ENCODE data around the gene OVCH2.
"Not testable (repeated sequence)": the region's sequence is repeated elsewhere in the genome, so short reads cannot be mapped to it uniquely, and the experiment has no call there.

Gene OVCH2, protein sequence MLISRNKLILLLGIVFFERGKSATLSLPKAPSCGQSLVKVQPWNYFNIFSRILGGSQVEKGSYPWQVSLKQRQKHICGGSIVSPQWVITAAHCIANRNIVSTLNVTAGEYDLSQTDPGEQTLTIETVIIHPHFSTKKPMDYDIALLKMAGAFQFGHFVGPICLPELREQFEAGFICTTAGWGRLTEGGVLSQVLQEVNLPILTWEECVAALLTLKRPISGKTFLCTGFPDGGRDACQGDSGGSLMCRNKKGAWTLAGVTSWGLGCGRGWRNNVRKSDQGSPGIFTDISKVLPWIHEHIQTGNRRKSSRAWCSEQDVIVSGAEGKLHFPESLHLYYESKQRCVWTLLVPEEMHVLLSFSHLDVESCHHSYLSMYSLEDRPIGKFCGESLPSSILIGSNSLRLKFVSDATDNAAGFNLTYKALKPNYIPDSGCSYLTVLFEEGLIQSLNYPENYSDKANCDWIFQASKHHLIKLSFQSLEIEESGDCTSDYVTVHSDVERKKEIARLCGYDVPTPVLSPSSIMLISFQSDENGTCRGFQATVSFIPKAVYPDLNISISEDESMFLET

DNA sequence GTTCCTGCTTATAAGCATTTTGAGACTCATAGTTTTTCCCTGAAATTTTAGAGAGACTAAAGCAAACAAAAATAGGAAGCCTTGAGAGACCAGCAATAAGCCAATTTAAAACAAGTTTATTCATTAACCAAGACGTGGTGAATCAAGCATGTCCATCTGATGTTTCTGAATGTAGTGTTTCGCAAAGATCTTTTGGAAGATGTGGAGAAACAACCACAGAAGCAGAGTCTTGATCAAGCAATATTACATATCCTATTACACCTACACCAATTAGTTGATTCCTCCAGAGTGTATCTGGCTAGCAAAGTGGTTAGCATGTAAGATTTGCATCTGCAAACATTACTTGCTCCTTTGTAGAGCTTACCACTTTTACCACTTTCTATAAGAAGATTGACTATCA lies at the start of gene OVCH2:
TSS of gene OVCH2 (minus strand) at position 101 of the 400 bp plus-strand sequence. CDS start at position 18, 83 bp downstream.
- DNase-seq (ENCODE audit: low spot score), result no peak

DNA sequence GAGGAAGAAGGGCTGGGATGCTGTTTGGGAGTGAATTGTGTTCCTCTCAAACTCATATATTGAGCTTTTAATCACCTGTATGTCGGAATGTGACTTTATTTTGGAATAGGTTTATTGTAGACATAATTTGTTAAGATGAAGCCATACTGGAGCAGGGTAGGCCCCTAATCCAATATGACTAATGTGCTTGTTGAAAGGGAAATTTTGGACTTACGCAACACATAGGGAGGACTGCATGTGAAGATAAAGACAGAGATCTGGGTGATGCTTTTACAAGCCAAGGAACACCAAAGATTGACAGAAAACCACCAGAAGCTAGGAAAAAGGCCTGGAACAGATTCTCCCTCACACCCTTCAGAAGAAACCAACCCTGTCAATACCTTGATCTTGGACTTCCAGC lies 43.2 kb upstream of the OVCH2 start:
- DNase-seq (ENCODE audit: low spot score), result no peak

DNA sequence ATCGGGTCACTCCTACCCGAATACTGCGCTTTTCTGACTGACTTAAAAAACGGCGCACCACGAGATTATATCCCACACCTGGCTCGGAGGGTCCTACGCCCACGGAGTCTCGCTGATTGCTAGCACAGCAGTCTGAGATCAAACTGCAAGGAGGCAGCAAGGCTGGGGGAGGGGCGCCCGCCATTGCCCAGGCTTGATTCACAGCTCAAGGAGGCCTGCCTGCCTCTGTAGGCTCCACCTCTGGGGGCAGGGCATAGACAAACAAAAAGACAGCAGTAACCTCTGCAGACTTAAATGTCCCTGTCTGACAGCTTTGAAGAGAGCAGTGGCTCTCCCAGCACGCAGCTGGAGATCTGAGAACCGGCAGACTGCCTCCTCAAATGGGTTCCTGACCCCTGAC lies 28.5 kb upstream of the OVCH2 start:
- DNase-seq (ENCODE audit: low spot score), result not testable (repeated sequence)

DNA sequence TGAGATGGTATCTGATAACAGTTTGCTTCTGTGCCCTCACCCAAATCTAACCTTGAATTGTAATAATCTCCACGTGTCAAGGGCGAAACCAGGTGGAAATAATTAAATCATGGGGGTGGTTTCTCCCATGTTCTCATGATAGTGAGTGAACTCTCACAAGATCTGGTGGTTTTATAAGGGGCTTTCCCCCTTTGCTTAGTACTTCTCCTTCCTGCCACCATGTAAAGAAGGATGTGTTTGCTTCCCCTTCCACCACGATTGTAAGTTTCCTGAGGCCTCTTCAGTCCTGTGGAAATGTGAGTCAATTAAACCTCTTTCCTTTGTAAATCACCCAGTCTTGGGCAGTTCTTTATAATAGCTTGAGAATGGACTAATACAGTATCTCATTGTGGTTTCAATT lies 8.5 kb upstream of the OVCH2 start:
- no peak for DNase-seq (ENCODE audit: low spot score)

DNA sequence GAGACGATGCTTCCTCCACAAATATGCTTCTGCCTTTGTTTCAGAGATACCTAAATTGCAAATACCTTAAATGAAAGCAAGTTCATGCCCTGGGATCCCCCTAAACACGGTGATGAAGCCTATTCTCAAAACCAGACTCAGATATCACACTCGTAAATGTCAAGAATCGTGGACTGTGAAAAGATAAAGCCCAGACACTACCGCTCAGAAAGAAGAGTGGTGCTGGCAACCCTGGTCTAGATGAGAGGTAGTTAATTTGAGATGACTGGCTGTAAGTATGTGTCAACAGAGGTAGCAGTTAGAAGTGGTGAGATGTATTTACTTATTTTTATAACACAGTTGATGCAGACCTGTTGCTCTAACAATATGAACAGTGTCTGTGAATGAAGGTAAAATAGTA lies 2.5 kb downstream of the OVCH2 start:
- DNase-seq (ENCODE audit: low spot score), result no peak

DNA sequence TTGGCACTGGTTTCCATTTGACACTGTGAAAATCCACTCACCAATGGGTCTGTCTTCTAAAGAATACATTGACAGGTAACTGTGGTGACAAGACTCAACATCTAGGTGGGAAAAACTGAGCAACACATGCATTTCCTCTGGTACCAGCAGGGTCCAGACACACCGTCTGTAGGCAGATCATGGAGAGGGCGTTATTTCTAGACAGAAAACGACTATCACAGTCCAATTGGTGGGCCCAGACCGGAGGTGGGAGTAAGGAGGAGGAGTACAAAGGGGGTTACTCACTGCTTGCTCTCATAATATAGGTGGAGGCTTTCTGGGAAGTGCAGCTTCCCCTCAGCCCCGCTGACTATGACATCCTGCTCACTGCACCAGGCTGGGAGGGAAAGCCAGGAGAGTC lies 9.9 kb downstream of the OVCH2 start:
- no peak for DNase-seq (ENCODE audit: low spot score)

DNA sequence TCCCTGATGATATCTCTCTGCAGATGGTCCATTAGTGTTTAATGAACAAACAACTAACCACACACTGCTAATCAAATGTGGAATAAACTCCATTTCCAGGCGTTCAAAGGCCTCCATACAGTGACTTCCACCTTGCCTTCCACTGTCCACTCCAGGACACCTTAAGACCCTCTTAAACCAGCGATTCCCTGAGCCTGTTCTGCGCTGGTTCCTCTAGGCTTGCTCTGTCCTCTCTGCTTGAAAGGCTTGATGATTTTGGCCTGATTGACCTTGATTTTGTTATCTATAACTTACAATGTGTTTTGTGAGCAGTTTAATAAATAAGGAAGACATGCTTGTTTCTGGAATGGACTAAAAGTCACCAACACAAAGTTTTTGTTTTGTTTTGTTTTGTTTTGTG lies 12.0 kb downstream of the OVCH2 start:
- DNase-seq (ENCODE audit: low spot score), result no peak

DNA sequence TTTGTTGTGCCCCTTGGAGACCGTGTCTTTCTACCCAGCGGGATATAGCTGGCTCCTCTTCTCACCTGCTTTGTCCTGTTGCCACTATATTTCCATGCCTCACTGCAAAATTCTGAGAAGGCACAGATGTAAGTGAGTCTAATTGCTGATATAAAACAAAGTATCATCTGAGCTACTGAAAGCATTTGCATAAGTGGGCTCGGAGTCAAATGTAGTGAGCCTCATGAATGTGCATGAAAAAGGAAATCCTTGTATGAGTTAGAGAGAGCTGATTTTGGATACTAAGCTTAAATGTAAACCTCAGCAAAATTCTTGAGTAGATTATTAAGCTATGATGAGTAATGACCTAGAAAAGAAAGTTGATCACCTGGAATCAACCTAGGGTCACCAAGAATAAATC lies 13.9 kb downstream of the OVCH2 start:
- no peak for DNase-seq (ENCODE audit: low spot score)

DNA sequence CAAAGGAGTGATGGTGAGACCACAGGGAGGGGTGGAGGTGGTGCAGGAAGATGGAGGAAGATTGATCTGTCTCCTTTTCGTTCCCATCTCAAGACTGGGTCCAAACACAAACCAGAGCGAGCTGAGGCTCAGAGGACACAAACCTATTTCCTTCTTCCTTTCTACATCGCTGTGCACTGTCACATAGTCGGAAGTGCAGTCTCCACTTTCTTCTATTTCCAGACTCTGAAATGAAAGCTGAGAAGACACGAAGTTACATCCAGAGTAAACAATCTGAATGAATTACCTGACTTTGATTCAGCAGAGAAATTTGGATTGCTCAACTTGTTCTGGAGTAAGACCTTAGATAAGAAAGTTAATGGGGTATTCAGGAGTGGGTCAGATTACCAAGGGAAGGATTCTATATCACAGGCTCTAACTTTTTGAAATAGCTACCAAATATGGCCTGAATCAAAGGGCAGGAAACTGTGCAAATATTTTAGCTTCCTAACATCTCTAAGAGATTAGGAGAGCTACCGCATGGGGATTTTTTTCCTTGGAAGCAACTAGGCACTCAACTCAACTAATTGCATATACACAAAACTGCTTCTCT lies 14.4 kb downstream of the OVCH2 start:
- no peak for DNase-seq (ENCODE audit: low spot score)

DNA sequence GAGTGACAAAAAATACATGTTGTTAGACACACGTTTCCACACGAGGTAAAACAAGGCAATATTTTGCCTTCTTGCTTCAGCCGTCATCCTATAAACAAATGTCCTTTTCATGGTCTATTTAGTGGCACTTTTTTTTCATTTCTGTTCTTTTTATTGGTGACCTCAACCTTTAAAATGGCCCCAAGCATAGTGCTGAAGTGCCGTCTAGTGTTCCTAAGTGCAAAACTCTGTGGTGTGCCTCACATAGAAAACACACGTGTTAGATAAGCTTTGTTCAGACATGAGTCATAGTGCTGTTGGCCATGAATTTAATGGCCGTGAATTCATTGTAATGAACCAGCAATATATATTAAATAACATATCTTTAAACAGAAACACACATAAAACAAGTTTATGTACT lies 15.6 kb downstream of the OVCH2 start:
- no peak for DNase-seq (ENCODE audit: low spot score)

DNA sequence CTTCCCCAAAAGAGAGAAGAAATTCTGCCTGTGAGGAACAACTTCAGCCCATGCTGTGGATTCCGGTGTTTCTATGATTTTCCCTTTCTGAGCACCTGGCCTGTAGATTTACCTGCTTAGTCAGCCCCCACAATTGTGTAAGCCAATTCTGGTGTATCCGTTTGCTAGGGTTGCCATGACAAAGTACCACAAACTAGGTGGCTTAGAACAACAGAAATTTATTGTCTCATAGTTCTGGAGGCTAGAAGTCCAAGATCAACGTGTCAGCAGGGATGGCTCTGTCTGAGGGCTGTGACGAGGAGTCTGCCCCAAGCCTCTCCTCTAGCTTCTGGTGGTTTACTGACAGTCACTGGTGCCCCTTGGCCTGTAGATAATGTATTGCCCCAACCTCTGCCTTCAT lies 17.0 kb downstream of the OVCH2 start:
- no peak for DNase-seq (ENCODE audit: low spot score)

DNA sequence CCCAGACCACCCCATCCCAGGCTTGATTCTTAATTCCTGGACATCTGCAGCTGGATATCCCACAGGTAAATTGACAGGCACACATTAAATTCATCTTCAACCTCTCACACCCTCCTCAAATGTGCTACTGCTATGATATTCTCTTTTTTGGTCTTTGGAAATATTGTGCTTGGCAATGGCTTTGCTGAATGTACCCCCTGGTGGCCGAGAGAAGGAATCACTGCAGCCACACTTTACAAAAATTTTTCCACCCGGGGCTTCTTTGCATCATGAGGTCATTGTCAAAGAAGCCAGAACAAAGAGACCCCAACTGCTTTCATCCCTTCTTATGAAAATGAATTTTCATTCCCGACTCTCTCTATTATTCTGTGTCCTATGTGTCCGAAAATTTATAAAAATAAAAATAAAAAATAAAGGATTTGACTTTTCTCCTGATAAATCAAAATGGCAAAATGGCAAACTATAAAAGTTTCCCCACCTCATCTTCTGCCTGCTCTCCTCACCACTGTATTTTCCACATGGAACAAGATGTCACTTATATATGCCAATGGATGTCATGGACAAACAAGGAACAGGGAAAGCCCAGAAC lies 17.9 kb downstream of the OVCH2 start:
- no peak for DNase-seq (ENCODE audit: low spot score)

DNA sequence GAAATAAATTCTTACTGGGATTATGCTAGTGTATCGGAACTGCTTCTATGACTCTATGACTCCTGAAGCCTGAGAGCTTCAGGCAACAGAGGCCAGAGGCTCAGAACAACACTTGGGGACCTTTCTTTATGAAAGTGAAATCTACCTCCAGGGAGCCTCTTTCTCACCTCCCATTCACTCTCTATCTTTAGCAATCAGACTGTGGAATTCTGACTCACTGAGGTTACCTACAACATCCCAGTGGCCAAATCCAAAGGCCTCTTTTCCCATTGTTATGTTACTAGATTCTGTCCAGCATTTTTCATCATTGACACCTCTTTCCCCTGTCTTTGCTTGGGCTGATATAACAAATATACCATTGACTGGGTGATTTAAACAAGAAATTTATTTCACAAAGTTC lies 18.9 kb downstream of the OVCH2 start:
- no peak for DNase-seq (ENCODE audit: low spot score)

DNA sequence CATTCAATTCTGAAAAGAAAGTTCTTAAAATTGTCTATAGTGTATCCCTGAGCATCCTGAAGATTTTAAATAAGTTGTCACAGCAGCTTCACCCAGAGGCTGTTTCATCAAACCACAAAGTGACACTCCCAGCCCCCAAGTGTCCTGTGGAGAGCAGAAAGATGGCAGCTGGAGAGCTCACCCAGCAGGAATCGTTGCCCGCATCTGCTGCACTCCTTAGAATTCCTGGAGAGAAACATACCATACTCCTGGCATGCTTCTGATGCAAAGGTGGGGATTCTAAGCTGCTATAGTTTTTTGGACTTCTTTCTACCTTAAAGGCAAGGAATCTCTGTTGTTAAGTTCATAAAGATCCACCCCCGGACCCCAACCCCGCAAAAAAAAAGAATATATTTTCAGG lies 19.5 kb downstream of the OVCH2 start:
- no peak for DNase-seq (ENCODE audit: low spot score)

DNA sequence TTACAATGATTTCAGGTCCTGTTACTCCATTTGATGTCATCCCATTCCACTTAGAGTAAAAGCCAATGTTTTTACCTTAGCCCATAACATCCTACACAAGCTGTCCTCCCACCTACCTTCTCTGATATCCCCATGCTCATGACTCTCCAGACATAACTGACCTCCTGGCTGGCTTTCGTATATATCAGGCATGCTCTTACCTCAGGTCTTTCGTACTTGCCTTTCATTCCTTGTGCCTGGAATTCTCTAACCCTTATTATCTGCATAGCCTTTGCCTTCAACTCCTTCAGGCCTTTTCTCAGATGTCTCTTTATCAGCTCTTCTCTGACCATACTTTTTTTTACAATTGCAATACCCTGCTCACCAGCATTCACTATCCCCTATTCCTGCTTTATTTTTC lies 22.7 kb downstream of the OVCH2 start:
- DNase-seq (ENCODE audit: low spot score), result no peak

DNA sequence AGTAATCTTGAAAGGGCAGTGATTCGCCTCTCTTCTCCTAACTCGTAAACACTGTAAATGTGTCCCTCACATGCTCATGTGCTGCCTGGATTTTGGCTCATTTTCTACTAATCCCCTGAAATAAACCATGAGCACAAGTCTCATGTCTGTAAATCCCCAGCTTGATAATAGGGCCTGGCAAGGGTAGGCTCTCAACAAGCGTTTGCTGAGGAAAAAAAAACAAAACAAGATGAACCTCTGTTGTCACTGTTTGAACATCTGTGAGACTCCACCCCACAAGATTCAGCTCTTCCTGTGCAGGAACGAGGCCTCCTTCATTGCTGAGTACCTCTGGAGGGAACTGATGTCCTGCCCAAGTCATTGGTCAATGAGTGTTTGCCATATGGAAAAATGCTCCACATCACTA lies 28.5 kb downstream of the OVCH2 start:
- DNase-seq (ENCODE audit: low spot score), result no peak

DNA sequence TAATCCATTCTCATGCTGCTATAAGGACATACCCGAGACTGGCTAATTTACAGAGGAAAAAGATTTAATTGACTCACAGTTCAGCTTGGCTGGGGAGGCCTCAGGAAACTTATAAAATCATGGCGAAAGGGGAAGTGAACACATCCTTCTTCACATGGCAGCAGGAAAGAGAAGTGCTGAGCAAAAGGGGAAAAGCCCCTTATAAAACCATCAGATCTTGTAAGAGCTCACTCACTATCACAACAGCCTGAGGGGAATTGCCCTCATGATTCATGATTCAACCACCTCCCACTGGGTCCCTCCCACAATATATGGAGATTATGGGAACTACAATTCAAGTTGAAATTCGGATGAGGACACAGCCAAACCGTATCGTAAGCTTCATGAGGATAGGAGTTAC lies 29.2 kb downstream of the OVCH2 start:
- no peak for DNase-seq (ENCODE audit: low spot score)

DNA sequence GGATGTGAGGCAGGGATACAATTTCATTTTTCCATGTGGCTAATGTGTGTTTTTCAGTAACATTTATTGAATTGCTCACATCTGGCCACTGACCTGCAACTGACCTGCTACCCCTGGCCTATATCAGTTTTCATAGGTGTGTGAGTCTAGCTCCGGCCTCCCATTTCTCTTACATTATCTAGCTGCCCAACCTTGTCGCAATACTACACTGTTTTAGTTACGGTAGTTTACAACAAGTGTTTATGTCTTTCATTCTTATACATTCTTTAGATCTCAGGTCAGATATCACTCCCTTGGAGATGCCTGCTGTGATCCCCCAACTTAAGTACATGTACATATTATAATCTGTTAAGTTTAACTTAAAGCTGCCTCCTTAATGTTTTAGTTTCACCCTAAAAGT lies 30.6 kb downstream of the OVCH2 start:
- no peak for DNase-seq (ENCODE audit: low spot score)

DNA sequence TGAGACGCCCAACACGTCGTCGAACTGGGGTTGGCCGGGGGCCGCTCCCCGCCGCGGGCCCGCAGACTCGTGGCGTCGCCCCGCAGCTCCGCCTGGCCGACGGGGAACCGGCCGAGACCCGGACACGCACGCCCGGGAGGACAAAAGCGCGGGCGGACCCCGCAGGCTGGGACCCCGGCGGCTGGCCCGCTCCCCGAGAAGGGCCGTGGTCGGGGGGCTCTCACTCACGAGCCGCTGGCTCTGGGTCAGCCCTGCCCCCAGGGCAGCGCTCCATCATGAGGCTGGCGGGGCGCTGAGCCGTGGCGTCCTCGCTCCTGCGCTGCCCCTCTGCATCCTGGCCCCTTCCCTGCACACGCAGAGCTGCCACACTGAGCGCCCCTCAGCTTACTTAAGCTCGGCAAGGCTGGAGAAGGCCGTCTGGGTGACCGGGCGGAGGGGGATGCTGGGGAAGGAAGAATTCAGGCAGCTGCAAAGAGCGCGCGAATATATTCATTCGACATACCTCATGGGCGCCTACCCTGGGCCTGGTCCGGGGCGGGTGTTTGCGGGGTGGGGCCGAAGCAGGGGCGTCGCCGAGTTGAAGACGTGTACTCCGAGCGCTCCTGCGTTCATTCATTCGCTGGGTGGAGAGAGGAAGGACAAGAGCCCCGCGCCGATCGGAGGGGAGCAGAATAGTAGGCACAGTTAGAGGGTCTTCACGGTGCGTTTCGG lies 32.4 kb downstream of the OVCH2 start:
- peak; percentile 35 for DNase-seq (ENCODE audit: low spot score)

DNA sequence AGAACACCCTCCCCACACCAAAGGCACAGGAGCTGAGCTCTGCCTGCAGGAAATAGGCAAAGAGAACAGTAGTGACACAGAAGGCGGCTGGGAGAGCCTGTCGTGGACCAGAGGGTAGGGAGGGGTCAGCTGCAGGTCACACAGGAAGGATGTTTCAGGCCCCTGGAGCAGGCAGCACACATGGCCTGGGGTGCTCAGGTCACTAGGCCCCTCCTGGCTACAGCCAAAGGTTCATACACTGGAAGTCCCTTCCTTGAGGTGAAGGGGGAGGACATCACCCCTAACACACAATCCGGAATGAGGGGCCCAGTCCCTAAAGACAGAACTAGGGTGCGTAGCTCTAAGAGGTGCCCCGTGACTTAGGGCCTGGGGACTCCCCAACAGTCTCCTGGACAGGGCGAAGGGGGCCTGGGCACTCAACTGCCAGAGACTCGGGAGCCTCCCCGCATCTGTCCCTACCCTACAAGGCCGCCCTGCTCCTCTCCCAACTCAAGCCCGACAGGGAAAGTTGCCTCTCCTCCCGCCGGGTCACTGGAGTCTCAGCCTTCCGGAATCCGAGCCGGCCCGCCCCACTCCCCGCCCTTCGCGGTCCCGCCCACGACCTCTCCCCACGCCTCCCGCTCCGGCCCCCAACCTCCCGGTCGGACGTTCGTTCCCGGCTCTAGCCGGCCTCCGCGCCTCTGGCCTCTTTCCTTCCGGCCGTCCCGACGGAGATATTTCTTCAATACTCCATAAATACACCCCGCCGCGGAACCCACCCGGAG lies 33.1 kb downstream of the OVCH2 start, which contains the start of gene CYB5R2:
TSS of gene CYB5R2 (minus strand) at position 541 of the 764 bp plus-strand sequence. CDS start 675 bp downstream, outside the sequence.
- DNase-seq (ENCODE audit: low spot score), result peak; percentile 77

DNA sequence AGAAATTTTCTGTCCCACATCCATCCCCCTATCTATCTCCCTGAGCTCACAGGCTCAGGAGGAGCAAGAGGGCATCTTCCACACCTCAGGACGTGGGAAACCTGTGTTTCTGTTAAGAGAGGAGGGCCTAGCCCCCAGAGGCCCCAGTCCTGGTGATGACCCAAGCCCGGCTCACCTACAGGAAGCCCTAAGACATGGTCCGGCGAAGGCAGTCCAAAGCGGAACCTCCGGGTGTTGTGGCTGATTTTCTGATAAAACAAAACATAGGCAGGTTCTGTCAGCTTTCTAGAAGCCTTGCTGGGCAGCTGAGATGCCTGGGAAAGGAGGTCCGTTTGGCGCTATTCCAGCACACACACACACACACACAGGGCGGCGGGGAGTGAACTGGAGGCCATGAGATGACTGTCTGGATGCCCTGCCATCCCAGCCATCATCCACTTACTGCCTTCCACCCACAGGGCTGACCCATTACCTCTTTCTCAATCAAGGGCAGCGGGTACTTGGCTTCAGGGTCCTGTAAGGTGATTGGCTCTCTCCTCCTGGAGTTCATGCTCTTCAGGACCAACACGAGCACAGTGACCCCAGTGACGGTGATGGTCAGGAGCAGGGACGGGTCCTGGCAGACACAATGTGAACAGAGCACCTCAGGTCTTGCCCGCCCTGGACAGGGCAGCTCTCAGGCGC lies 33.9 kb downstream of the OVCH2 start:
- no peak for DNase-seq (ENCODE audit: low spot score)

Data from hepatic stellate cell (primary cell).